Neural cell (in vitro differentiated cells): ENCODE data around the gene GNG10. TPM values are rescaled to one million over a fixed set of nuclear protein-coding genes. Genes with fewer than 3 reads are reported as not detected.
"Not testable (repeated sequence)": the region's sequence is repeated elsewhere in the genome, so short reads cannot be mapped to it uniquely, and the experiment has no call there.

Source experiments
- H2AFZ ChIP-seq: fragments of 200-600, 300-800 bp; sonication (generic), shearing (Covaris generic); 2 replicates; pipeline ENCODE4 v1.6.0; 2014; ENCODE audit warnings: low read depth, mild to moderate bottlenecking, antibody characterized with exemption, low read length, moderate library complexity
- H3F3A ChIP-seq: fragments of 200-600 bp; shearing (Covaris generic); 2 replicates; pipeline ENCODE4 v1.6.1; 2016; ENCODE audit warnings: mild to moderate bottlenecking, moderate library complexity, mixed read lengths, antibody characterized with exemption, low read length; ENCODE audit not compliant: insufficient read depth, poor library complexity, severe bottlenecking
- H3K27ac ChIP-seq: fragments of 200-600, 300-800 bp; sonication (generic), shearing (Covaris generic); 2 replicates; pipeline ENCODE4 v1.5.1; 2014; ENCODE audit warnings: mild to moderate bottlenecking, low read length, moderate library complexity
- H3K27me3 ChIP-seq: fragments of 300-800, 200-600 bp; sonication (generic), shearing (Covaris generic); 2 replicates; pipeline ENCODE4 v1.6.0; 2014; ENCODE audit warnings: mild to moderate bottlenecking, low read depth, low read length, moderate library complexity; ENCODE audit not compliant: insufficient read depth
- H3K36me3 ChIP-seq: fragments of 300-800, 200-600 bp; sonication (generic), shearing (Covaris generic); 2 replicates; pipeline ENCODE4 v1.5.1; 2014; ENCODE audit warnings: mild to moderate bottlenecking, antibody characterized with exemption, low read length, moderate library complexity; ENCODE audit not compliant: insufficient read depth
- H3K4me2 ChIP-seq: fragments of 300-800, 200-600 bp; sonication (generic), shearing (Covaris generic); 2 replicates; pipeline ENCODE4 v1.6.0; 2014; ENCODE audit warnings: mild to moderate bottlenecking, low read length
- H3K4me3 ChIP-seq: fragments of 300-800, 200-600 bp; sonication (generic), shearing (Covaris generic); 2 replicates; pipeline ENCODE4 v1.5.1; 2014; ENCODE audit warnings: mild to moderate bottlenecking, low read length, moderate library complexity
- H3K79me2 ChIP-seq: fragments of 200-600 bp; shearing (Covaris generic); replicated peaks from 2 replicates; pipeline ENCODE4 v1.6.0; 2014; ENCODE audit warnings: mild to moderate bottlenecking, low read length, moderate library complexity; ENCODE audit not compliant: insufficient read depth
- H3K9ac ChIP-seq: fragments of 300-800, 200-600 bp; sonication (generic), shearing (Covaris generic); 2 replicates; pipeline ENCODE4 v1.6.1; 2016; ENCODE audit warnings: mild to moderate bottlenecking, low read length, mixed read lengths
- H3K9me2 ChIP-seq: fragments of 200-600 bp; shearing (Covaris generic); 2 replicates; pipeline ENCODE4 v1.6.1; 2016; ENCODE audit warnings: mild to moderate bottlenecking, low read length, mixed read lengths; ENCODE audit not compliant: insufficient read depth
- H3K9me3 ChIP-seq: fragments of 200-600, 300-800 bp; sonication (generic), shearing (Covaris generic); 2 replicates; pipeline ENCODE4 v1.6.1; 2016; ENCODE audit warnings: mild to moderate bottlenecking, mixed run types, low read length, moderate library complexity, mixed read lengths
- H4K20me1 ChIP-seq: fragments of 200-600 bp; shearing (Covaris generic); 2 replicates; pipeline ENCODE4 v1.6.1; 2016; ENCODE audit warnings: mild to moderate bottlenecking, mixed run types; ENCODE audit not compliant: insufficient read depth
- EP300 ChIP-seq: fragments of 450-650 bp; conservative IDR thresholded peaks from 2 replicates; pipeline ENCODE4 v1.6.1; 2014; ENCODE audit warnings: antibody characterized with exemption, mild to moderate bottlenecking, moderate library complexity; ENCODE audit not compliant: poor library complexity, severe bottlenecking
- EZH2 ChIP-seq: fragments of 200-600, 300-800 bp; shearing (Covaris generic), sonication (generic); IDR thresholded peaks from 2 replicates; pipeline ENCODE4 v1.6.1; 2014; ENCODE audit warnings: antibody characterized with exemption, low read length, borderline replicate concordance, mild to moderate bottlenecking; ENCODE audit not compliant: insufficient read depth, poor library complexity, severe bottlenecking
- MXI1 ChIP-seq: fragments of 450-650 bp; conservative IDR thresholded peaks from 2 replicates; pipeline ENCODE4 v1.6.1; 2014; ENCODE audit warnings: antibody characterized with exemption, mild to moderate bottlenecking; ENCODE audit not compliant: poor library complexity, severe bottlenecking
- RAD21 ChIP-seq: fragments of 450-650 bp; conservative IDR thresholded peaks from 2 replicates; pipeline ENCODE4 v1.6.1; 2014; ENCODE audit warnings: antibody characterized with exemption, mild to moderate bottlenecking, moderate library complexity
- SMC3 ChIP-seq: fragments of 450-650 bp; conservative IDR thresholded peaks from 2 replicates; pipeline ENCODE4 v1.6.1; 2014; ENCODE audit warnings: antibody characterized with exemption, mild to moderate bottlenecking, moderate library complexity; ENCODE audit not compliant: poor library complexity
- polyA plus RNA-seq: library from polyadenylated mRNA; depleted of rRNA; stranded (reverse); fragments of >200 nt; gene quantifications from 2 replicates; pipeline ENCODE4 v1.2.3, GENCODE V29; 2014
- TF ChIP-seq, protein P1 (sequence below): IDR thresholded peaks from 2 replicates; pipeline ENCODE4 v1.6.1; 2012; ENCODE audit warnings: borderline replicate concordance
- TF ChIP-seq, protein P2 (sequence below): fragments of 450-650 bp; IDR thresholded peaks from 2 replicates; pipeline ENCODE4 v1.5.1; 2014; ENCODE audit warnings: antibody characterized with exemption, mild to moderate bottlenecking, moderate library complexity; ENCODE audit not compliant: poor library complexity, severe bottlenecking

The GNG10 gene
- polyA plus RNA-seq, 1 donor from 2014 or later = 69.6 TPM

DNA sequence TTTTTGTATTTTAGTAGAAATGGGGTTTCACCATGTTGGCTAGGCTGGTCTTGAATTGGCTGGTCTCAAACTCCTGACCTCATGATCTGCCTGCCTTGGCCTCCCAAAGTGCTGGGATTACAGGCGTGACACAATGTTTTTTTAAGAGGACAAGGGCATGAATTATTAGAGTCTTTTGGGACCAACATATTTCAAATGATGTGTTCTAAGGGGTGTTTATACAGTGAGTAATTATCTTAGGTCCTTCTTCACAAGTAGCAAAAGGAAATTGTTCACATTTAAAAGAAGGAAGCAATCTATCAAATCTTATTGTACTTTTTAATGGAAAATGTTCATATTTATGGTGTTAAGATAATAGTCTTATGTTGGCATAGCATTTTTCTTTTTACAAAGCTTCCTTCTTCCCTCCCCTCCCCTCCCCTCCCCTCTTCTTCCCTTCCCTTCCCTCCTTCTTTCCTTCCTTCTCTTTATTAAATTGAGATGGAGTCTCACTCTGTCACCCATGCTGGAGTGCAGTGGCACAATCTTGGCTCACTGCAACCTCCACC lies 6.7 kb downstream of the GNG10 start:
- no peaks in the 10 kb centered on the region for H4K20me1 ChIP-seq
- no peaks in the 10 kb centered on the region for H3K9me2 ChIP-seq
- no peak overlapping the region for H3K4me3 ChIP-seq
- H3K9ac ChIP-seq = no peak overlapping the region
- TF ChIP-seq, protein P1, sequence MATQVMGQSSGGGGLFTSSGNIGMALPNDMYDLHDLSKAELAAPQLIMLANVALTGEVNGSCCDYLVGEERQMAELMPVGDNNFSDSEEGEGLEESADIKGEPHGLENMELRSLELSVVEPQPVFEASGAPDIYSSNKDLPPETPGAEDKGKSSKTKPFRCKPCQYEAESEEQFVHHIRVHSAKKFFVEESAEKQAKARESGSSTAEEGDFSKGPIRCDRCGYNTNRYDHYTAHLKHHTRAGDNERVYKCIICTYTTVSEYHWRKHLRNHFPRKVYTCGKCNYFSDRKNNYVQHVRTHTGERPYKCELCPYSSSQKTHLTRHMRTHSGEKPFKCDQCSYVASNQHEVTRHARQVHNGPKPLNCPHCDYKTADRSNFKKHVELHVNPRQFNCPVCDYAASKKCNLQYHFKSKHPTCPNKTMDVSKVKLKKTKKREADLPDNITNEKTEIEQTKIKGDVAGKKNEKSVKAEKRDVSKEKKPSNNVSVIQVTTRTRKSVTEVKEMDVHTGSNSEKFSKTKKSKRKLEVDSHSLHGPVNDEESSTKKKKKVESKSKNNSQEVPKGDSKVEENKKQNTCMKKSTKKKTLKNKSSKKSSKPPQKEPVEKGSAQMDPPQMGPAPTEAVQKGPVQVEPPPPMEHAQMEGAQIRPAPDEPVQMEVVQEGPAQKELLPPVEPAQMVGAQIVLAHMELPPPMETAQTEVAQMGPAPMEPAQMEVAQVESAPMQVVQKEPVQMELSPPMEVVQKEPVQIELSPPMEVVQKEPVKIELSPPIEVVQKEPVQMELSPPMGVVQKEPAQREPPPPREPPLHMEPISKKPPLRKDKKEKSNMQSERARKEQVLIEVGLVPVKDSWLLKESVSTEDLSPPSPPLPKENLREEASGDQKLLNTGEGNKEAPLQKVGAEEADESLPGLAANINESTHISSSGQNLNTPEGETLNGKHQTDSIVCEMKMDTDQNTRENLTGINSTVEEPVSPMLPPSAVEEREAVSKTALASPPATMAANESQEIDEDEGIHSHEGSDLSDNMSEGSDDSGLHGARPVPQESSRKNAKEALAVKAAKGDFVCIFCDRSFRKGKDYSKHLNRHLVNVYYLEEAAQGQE = no peak
- TF ChIP-seq EZH2 (no peak), MXI1 (no peak), EP300 (no peak), RAD21 (no peak)
- H3K79me2 ChIP-seq = peaks cover 4% of the 10 kb centered on the region
- no peak overlapping the region for H3K27ac ChIP-seq
- H3K4me2 ChIP-seq = no peak overlapping the region
- no peaks in the 10 kb centered on the region for H3K9me3 ChIP-seq
- no peaks in the 10 kb centered on the region for H3F3A ChIP-seq
- H2AFZ ChIP-seq = no peak overlapping the region
- no peaks in the 10 kb centered on the region for H3K27me3 ChIP-seq
- H3K36me3 ChIP-seq = peaks cover 8% of the 10 kb centered on the region

DNA sequence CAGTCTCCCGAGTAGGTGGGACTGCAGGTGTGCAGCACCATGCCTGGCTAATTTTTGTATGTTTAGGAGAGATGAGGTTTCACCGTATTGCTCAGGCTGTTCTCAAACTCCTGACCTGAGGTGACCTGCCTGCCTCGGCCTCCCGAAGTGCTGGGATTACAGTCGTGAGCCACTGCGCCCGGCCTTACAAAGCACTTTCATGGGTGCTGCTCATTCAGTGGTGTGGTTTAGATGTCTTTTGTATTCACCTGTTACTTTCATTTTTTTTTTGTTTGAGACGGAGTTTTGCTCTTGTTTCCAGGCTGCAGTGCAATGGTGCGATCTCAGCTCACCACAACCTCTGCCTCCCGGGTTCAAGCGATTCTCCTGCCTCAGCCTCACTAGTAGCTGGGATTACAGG lies 7.2 kb downstream of the GNG10 start:
- not testable (repeated sequence) for H3K27me3 ChIP-seq, H2AFZ ChIP-seq, H4K20me1 ChIP-seq, H3F3A ChIP-seq, H3K4me3 ChIP-seq, H3K36me3 ChIP-seq, H3K79me2 ChIP-seq, H3K4me2 ChIP-seq, H3K9ac ChIP-seq, H3K9me2 ChIP-seq, H3K27ac ChIP-seq, H3K9me3 ChIP-seq

DNA sequence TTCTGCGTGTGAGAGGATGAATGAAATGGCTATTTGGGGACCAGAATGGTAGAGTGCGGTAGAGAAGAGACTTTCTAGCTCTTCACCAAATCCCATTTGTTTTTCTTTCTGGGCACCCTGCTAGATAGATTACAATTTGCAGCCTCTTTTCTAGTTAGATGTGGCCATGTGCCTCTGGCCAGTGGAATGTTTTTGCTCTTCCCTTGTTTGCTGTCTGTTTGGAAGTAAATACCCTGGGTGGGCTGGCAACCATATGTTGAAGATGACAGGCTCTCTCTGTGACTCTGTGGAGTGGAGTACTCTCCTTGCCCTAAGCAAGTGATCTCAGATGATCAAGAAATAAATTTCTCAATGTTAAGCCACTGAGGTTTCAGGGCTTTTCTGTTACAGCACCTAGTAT lies 12.9 kb downstream of the GNG10 start:
- H3F3A ChIP-seq = no peaks in the 10 kb centered on the region
- H3K9me2 ChIP-seq = no peaks in the 10 kb centered on the region
- H3K27me3 ChIP-seq = no peaks in the 10 kb centered on the region
- no peak overlapping the region for H3K4me3 ChIP-seq
- TF ChIP-seq, protein P2, sequence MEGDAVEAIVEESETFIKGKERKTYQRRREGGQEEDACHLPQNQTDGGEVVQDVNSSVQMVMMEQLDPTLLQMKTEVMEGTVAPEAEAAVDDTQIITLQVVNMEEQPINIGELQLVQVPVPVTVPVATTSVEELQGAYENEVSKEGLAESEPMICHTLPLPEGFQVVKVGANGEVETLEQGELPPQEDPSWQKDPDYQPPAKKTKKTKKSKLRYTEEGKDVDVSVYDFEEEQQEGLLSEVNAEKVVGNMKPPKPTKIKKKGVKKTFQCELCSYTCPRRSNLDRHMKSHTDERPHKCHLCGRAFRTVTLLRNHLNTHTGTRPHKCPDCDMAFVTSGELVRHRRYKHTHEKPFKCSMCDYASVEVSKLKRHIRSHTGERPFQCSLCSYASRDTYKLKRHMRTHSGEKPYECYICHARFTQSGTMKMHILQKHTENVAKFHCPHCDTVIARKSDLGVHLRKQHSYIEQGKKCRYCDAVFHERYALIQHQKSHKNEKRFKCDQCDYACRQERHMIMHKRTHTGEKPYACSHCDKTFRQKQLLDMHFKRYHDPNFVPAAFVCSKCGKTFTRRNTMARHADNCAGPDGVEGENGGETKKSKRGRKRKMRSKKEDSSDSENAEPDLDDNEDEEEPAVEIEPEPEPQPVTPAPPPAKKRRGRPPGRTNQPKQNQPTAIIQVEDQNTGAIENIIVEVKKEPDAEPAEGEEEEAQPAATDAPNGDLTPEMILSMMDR = no peak
- TF ChIP-seq RAD21 = no peak
- TF ChIP-seq EZH2 = no peak
- no peak for TF ChIP-seq MXI1
- TF ChIP-seq EP300 = no peak
- TF ChIP-seq, protein P1 = no peak
- TF ChIP-seq SMC3 = no peak
- H2AFZ ChIP-seq = no peak overlapping the region
- H3K9ac ChIP-seq = no peak overlapping the region
- no peaks in the 10 kb centered on the region for H4K20me1 ChIP-seq
- peaks cover 9% of the 10 kb centered on the region for H3K36me3 ChIP-seq
- no peak overlapping the region for H3K4me2 ChIP-seq
- H3K79me2 ChIP-seq = no peaks in the 10 kb centered on the region
- no peak overlapping the region for H3K27ac ChIP-seq
- H3K9me3 ChIP-seq = no peaks in the 10 kb centered on the region
